HepG2 (cell line): ENCODE measurements around the gene ABCC3. TPM values are rescaled to one million over a fixed set of nuclear protein-coding genes. Genes with fewer than 3 reads are reported as not detected.

Experiments used
- ATAC-seq: fragments of 200-7000 bp; cut with Tn5 transposase; 3 replicates; pipeline ENCODE4 v1.9.1; 2020; ENCODE audit warnings: mild to moderate bottlenecking, moderate library complexity
- BruUV-seq: library from RNA; stranded (reverse); fragments of 400-500 nt; replicated peaks from 2 replicates; lab custom pipeline; 2021; lab: Mats Ljungman, UMichigan
- CTCF ChIA-PET: fragments of 300-600 bp; formaldehyde crosslinking; extraction: SDS; loops from one replicate; lab custom pipeline; 2021; ENCODE audit warnings: low total read pairs, inconsistent platforms, low intra/inter-chr PET ratio; lab: Yijun Ruan, JAX
- POLR2A ChIA-PET: fragments of 350-600 bp; sonication (Branson Sonifier 250); formaldehyde crosslinking; loops from one replicate; lab custom pipeline; 2020; ENCODE audit warnings: antibody characterized with exemption, inconsistent platforms; lab: Yijun Ruan, JAX
- DNase-seq: peaks from one replicate; pipeline ENCODE4 v3.0.0-alpha.2; 2015; ENCODE audit warnings: low spot score
- FAIRE-seq: peaks from 3 replicates; lab custom pipeline; 2011; peaks lifted over from hg19 to GRCh38; lab: Jason Lieb, UNC
- H2AFZ ChIP-seq: one replicate; pipeline ENCODE4 v1.6.1; 2011; ENCODE audit warnings: low read length, inconsistent platforms
- H3K27ac ChIP-seq: fragments of 300-600 bp; 3 replicates; pipeline ENCODE4 v1.8.0; 2011; ENCODE audit warnings: mixed run types, mild to moderate bottlenecking, mixed read lengths, low read length, inconsistent platforms; ENCODE audit not compliant: insufficient read depth; ENCODE audit errors: extremely low read length
- H3K27me3 ChIP-seq, 2 experiments: fragments of 200-600 bp in 1 of 2; 2 replicates in 1 of 2; 3 replicates in 1 of 2; pipeline versions ENCODE4 v1.6.0 to v1.8.0; 2011; ENCODE audit warnings: low read length in 2 of 2, mild to moderate bottlenecking in 2 of 2, moderate library complexity in 2 of 2, inconsistent platforms in 1 of 2; ENCODE audit not compliant: insufficient read depth in 2 of 2, control insufficient read depth in 1 of 2
- H3K36me3 ChIP-seq, 2 experiments: fragments of 200-600 bp in 1 of 2; replicated peaks in 1 of 2; 2 replicates in 1 of 2; 3 replicates in 1 of 2; pipeline versions ENCODE4 v1.5.1 to v1.8.0; 2011; ENCODE audit warnings: low read length in 2 of 2, inconsistent platforms in 1 of 2; ENCODE audit not compliant: insufficient read depth in 2 of 2, control insufficient read depth in 1 of 2
- H3K4me1 ChIP-seq: 2 replicates; pipeline ENCODE4 v1.5.1; 2012; ENCODE audit warnings: low read length, inconsistent platforms; ENCODE audit not compliant: insufficient read depth
- H3K4me2 ChIP-seq: 2 replicates; pipeline ENCODE4 v1.6.0; 2011; ENCODE audit warnings: low read depth, low read length, inconsistent platforms
- H3K4me3 ChIP-seq, 3 experiments: fragments of 200-600 bp in 1 of 3; sonication (generic), shearing (Covaris generic) in 1 of 3; replicated peaks in 1 of 3; 2 replicates each; pipeline ENCODE4 v1.5.1; 2011 to 2016; ENCODE audit warnings: low read length in 3 of 3, inconsistent platforms in 2 of 3, low read depth in 2 of 3, mild to moderate bottlenecking in 2 of 3, control low read depth in 1 of 3, mixed read lengths in 1 of 3; ENCODE audit not compliant: insufficient read depth in 1 of 3
- H3K79me2 ChIP-seq: one replicate; pipeline ENCODE4 v1.6.1; 2011; ENCODE audit warnings: low read length, inconsistent platforms; ENCODE audit not compliant: insufficient read depth
- H3K9ac ChIP-seq: 2 replicates; pipeline ENCODE4 v1.6.0; 2011; ENCODE audit warnings: mild to moderate bottlenecking, low read depth, low read length, inconsistent platforms; ENCODE audit not compliant: insufficient read depth
- H3K9me3 ChIP-seq: 2 replicates; pipeline ENCODE4 v1.5.1; 2012; ENCODE audit warnings: mild to moderate bottlenecking, low read length
- H4K20me1 ChIP-seq: 2 replicates; pipeline ENCODE4 v1.6.0; 2011; ENCODE audit warnings: inconsistent platforms, mild to moderate bottlenecking, low read length, moderate library complexity; ENCODE audit not compliant: insufficient read depth
- BORCS8-MEF2B ChIP-seq: sonication (generic); formaldehyde crosslinking; IDR thresholded peaks from 2 replicates; pipeline ENCODE4 v1.8.0; 2022; ENCODE audit warnings: mild to moderate bottlenecking, missing genetic modification reagents
- CBX5 ChIP-seq: sonication (generic); formaldehyde crosslinking; IDR thresholded peaks from 2 replicates; pipeline ENCODE4 v1.4.0; 2020; ENCODE audit warnings: missing genetic modification reagents, borderline replicate concordance
- DPF2 ChIP-seq: sonication (generic); formaldehyde crosslinking; IDR thresholded peaks from 2 replicates; pipeline ENCODE4 v1.4.0; 2020; ENCODE audit warnings: mild to moderate bottlenecking, low read depth, missing genetic modification reagents, borderline replicate concordance
- DZIP1 ChIP-seq: sonication (generic); formaldehyde crosslinking; IDR thresholded peaks from 2 replicates; pipeline ENCODE4 v1.5.0; 2020; ENCODE audit warnings: mild to moderate bottlenecking, missing genetic modification reagents
- MAF1 ChIP-seq: sonication (generic); formaldehyde crosslinking; IDR thresholded peaks from 2 replicates; pipeline ENCODE4 v1.5.0; 2020; ENCODE audit warnings: missing genetic modification reagents, borderline replicate concordance
- MXD1 ChIP-seq: sonication (generic); formaldehyde crosslinking; IDR thresholded peaks from 2 replicates; pipeline ENCODE4 v1.4.0; 2020; ENCODE audit warnings: mild to moderate bottlenecking, missing genetic modification reagents
- NFYB ChIP-seq: sonication (generic); formaldehyde crosslinking; IDR thresholded peaks from 2 replicates; pipeline ENCODE4 v1.4.0; 2020; ENCODE audit warnings: missing genetic modification reagents
- REPIN1 ChIP-seq: sonication (generic); formaldehyde crosslinking; IDR thresholded peaks from 2 replicates; pipeline ENCODE4 v1.8.0; 2022; ENCODE audit warnings: missing genetic modification reagents, low read depth, mild to moderate bottlenecking, borderline replicate concordance
- RXRA ChIP-seq: sonication (generic); formaldehyde crosslinking; IDR thresholded peaks from 2 replicates; pipeline ENCODE4 v1.5.1; 2020; ENCODE audit warnings: missing genetic modification reagents
- SOX13 ChIP-seq, 3 experiments: fragments of 450-650 bp in 1 of 3; sonication (generic) in 1 of 3; formaldehyde crosslinking in 1 of 3; IDR thresholded peaks in 2 of 3; conservative IDR thresholded peaks in 1 of 3; 2 replicates each; pipeline versions ENCODE4 v1.5.0 to v1.6.1; 2016 to 2020; ENCODE audit warnings: antibody characterized with exemption in 1 of 3, mild to moderate bottlenecking in 1 of 3, missing compliant biosample characterization in 1 of 3, missing genetic modification reagents in 1 of 3, moderate library complexity in 1 of 3
- XBP1 ChIP-seq: sonication (generic); formaldehyde crosslinking; IDR thresholded peaks from 2 replicates; pipeline ENCODE4 v1.5.0; 2020; ENCODE audit warnings: missing genetic modification reagents
- ZFY ChIP-seq: sonication (generic); formaldehyde crosslinking; IDR thresholded peaks from 2 replicates; pipeline ENCODE4 v1.4.0; 2020; ENCODE audit warnings: missing genetic modification reagents
- ZNF672 ChIP-seq: sonication (generic); formaldehyde crosslinking; IDR thresholded peaks from 2 replicates; pipeline ENCODE4 v1.8.1; 2022; ENCODE audit warnings: missing genetic modification reagents
- ZNF713 ChIP-seq: sonication (generic); formaldehyde crosslinking; IDR thresholded peaks from 2 replicates; pipeline ENCODE4 v1.4.0; 2020; ENCODE audit warnings: mild to moderate bottlenecking, missing genetic modification reagents
- ZNF883 ChIP-seq: sonication (generic); formaldehyde crosslinking; IDR thresholded peaks from 2 replicates; pipeline ENCODE4 v1.5.1; 2020; ENCODE audit warnings: mild to moderate bottlenecking, missing genetic modification reagents; ENCODE audit errors: not compliant biosample characterization
- WGBS: methylation state at CpG from one replicate; pipeline ENCODE4 v1.1.6; 2017; ENCODE audit warnings: low lambda C conversion rate; 5-methylcytosine and 5-hydroxymethylcytosine counted together
- in situ Hi-C: cut with HindIII; loops from 2 replicates; pipeline ENCODE4 v1.10.0; 2017; ENCODE audit warnings: low pct_unique_long_range_greater_than_20kb; ENCODE audit not compliant: extremely low pct_ligation_motif_present
- intact Hi-C: fragments of 100-400 bp; cut with micrococcal nuclease; formaldehyde crosslinking; loops from one replicate; pipeline ENCODE4 v1.10.0; 2022; ENCODE audit not compliant: unreplicated experiment
- polyA plus RNA-seq, 8 experiments: library from polyadenylated mRNA; depleted of rRNA in 3 of 8; stranded (reverse) in 7 of 8; unstranded in 1 of 8; fragments of >200 nt; fragmentation: Illumina TruSeq in 4 of 8; extraction: Trizol in 4 of 8; gene quantifications; 2 replicates each; pipeline versions ENCODE4 v1.2.1 to v1.2.3, GENCODE V29; 2011 to 2016; ENCODE audit warnings: low read depth in 4 of 8, missing spikeins in 1 of 8, mixed read lengths in 1 of 8; ENCODE audit not compliant: insufficient read depth in 1 of 8
- total RNA-seq, 5 experiments: library from RNA; depleted of rRNA; stranded (reverse); fragments of >200 nt; fragmentation: Illumina TruSeq; extraction: Trizol; gene quantifications; 2 replicates each; pipeline ENCODE4 v1.2.3, GENCODE V29; 2016; ENCODE audit warnings: low read depth in 1 of 5
- TF ChIP-seq, protein P1 (sequence below): sonication (generic); formaldehyde crosslinking; IDR thresholded peaks from 2 replicates; pipeline ENCODE4 v1.8.1; 2023; ENCODE audit warnings: missing genetic modification reagents, mild to moderate bottlenecking, borderline replicate concordance
- TF ChIP-seq, protein P2 (sequence below): IDR thresholded peaks from 2 replicates; pipeline ENCODE4 v1.6.1; 2016; ENCODE audit warnings: low read depth, borderline replicate concordance

Gene ABCC3
- total and polyA plus RNA-seq, 2 of the 13 experiments (the other 11 are each of a cell fraction or from before 2014, with no cell fraction given), result 25.2 to 50.7 TPM

DNA sequence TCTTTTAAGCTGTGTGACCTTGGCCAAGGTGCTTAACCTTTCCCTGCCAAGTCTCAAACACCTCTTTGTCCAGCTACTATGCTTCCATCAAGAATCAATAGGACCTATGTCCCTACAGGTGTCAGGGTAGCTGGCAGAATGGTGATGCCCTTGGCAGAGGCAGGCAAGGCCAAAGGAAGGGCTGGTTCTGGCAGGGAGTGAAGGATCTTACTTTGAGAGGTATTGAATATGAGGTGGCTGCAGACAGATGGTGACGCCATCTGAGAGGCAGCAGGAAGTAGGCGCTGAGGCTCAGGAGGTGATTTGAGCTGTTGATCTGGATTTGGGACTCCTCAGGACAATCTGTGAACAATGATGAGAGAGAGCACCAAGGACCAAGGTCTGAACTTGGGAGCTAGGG is 12.5 kb downstream of the ABCC3 start:
- no TSS peak for BruUV-seq
- Histone ChIP-seq H3K4me1 (peaks cover 49% of the 10 kb centered on the region), H4K20me1 (no peaks in the 10 kb centered on the region), H2AFZ (no peak overlapping the region), H3K9ac (no peak overlapping the region), H3K27me3 (no peaks in the 10 kb centered on the region), H3K36me3 (0 out of 5 replicates have a peak, but pooled peaks cover 0 to under 1% of the 10 kb centered on the region in 2 experiments), H3K79me2 (no peaks in the 10 kb centered on the region), H3K9me3 (no peaks in the 10 kb centered on the region), H3K27ac (no peak overlapping the region), H3K4me2 (no peak overlapping the region), H3K4me3 (no peak overlapping the region)
- no peak for DNase-seq
- in situ Hi-C loops, result no loop called here
- no peak for ATAC-seq
- POLR2A ChIA-PET, result interaction anchor here (1.2 to 5.3 kb wide), 7 partner anchors 11 to 45 kb away, joined by 3 to 39 read pairs (median 6); no protein-coding TSS in a partner anchor
- WGBS, result 93% methylated on average over 2 of the region's 2 CpGs
- CTCF ChIA-PET, result no interaction called here
- no peak for FAIRE-seq
- intact Hi-C loops, result no loop called here
- TF ChIP-seq DZIP1 (no peak), ZNF883 (CRISPR knock-in tag) (no peak), MXD1 (CRISPR knock-in tag) (no peak), XBP1 (CRISPR knock-in tag) (no peak), MAF1 (CRISPR knock-in tag) (no peak), DPF2 (no peak), BORCS8-MEF2B (CRISPR knock-in tag) (no peak), ZNF672 (no peak), REPIN1 (CRISPR knock-in tag) (no peak), NFYB (CRISPR knock-in tag) (no peak), RXRA (no peak), SOX13 (IDR thresholded peaks at IDR 0.05) (no peak), SOX13 (CRISPR knock-in tag; conservative IDR thresholded peaks at IDR 0.05 in 1 of 2, IDR thresholded peaks at IDR 0.05 in 1 of 2) (no peak), ZNF713 (CRISPR knock-in tag) (no peak), CBX5 (CRISPR knock-in tag) (no peak), ZFY (CRISPR knock-in tag) (no peak)
- TF ChIP-seq, protein P1, sequence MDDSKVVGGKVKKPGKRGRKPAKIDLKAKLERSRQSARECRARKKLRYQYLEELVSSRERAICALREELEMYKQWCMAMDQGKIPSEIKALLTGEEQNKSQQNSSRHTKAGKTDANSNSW, result no peak
- TF ChIP-seq, protein P2, sequence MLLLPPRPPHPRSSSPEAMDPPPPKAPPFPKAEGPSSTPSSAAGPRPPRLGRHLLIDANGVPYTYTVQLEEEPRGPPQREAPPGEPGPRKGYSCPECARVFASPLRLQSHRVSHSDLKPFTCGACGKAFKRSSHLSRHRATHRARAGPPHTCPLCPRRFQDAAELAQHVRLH (CRISPR knock-in tag), result no peak
